ENCODE measurements around the gene NDUFV1.

- TF ChIP-seq EZH2 (optimal IDR thresholded peaks at IDR 0.05; ENCODE audit: low read depth, low read length): no peak
- TF ChIP-seq CTCF (IDR thresholded peaks at IDR 0.05; ENCODE audit: low read length): no peak
Measured at GRCh38 chr11:67581469-67581868, 25.3 kb upstream of the NDUFV1 start.

All from MM.1S (cell line).